ENCODE data around the gene LAMA2.

LAMA2 gene

DNA sequence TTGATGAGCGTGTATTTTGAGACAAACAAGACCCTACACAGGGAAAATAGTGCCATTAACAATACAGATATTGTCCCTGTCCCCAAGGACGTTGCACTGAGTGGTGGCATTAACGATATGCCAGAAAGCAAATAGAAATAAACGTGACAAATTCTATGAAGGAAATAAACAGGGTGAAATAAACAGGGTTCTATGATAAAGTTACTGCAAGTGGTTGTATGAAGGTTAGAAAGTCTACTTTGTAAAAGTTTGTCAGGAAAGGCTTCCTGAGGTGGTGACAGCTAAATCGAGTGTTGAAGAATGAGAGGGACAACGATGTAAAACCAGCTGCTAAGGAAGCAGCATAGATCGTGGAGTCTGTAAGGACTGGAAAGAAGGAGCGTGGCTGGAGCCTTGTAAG is 380.2 kb downstream of the LAMA2 start:
- no peak for DNase-seq (ENCODE audit: low read depth)

DNA sequence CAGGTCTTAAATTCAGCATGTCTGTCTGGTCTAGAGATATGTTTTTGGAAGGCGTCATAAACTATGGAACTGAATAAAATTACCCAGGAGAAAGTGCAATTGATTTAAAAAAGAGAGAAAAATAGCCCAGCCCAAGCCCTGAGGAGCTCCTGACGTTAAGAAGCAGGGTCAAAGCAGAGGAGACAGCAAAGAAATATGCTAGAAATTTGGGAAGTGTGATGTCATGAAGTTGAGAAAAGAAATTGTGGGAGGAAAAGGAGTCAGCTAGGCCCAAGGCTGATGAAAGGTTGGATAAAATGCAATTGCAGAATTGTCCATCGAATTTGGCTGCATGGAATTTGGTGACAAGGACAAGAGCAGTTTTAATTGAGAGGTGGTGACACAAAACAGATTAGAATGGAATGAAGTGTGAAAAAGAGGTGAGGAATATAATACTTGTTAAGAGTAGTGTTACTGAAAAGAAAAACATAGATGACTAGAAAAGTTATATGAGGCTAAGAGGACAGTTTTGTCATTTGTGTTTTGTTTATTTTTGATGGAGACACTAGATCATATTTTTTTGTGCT is 381.6 kb downstream of the LAMA2 start:
- peak; percentile 9 for DNase-seq (ENCODE audit: low read depth)

DNA sequence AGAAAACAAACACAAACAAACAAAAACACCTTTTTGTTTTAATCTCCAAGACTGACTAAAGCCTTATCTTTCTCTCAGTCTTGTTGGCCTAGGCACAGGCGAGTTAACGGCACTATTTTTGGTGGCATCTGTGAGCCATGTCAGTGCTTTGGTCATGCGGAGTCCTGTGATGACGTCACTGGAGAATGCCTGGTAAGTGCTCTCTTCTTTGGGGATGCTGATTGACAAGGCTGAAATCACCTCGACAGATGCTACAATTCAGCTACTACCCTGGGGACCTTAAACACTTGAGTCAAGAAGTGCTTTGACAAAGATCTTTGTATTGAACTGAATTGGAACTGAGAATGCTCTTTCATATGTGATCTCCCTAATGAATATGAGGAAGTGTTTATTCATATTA is 384.1 kb downstream of the LAMA2 start:
- DNase-seq (ENCODE audit: low read depth): no peak

DNA sequence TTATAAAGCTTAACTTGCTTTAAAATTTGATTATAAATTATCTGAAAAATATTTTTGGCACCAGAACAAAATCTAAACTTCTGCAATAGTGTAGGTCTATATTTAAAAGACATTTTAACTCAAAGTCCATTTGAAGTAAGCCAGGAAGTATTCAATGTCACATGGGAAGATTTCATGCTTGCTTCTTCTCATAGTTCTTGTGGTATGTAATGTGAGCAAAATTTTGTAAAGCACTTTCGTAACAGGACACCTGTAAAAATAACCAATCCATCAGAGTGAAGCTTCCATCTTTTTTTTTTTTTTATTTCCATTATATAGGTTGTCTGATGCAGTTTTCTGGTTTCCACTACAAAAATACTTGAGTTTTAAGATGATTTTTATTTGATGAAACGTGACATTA is 386.1 kb downstream of the LAMA2 start:
- no peak for DNase-seq (ENCODE audit: low read depth)

DNA sequence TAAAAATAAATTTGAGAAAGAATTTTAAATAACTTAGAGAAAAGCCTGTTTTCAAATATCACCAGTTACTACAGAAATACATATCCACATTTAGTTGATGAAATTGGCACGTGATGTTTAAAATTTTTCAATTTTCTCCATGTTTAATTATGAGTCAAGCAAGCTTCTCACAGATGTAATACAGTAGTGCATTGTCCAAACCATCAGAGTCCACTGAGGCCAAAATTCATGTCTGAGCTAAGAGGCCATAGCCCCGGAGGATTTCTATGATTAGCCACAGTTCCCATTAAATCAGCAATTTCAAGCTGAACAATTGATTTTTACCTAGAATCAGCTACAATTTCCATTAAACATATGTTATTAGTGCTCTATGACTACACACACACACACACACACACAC is 387.0 kb downstream of the LAMA2 start:
- no peak for DNase-seq (ENCODE audit: low read depth)

DNA sequence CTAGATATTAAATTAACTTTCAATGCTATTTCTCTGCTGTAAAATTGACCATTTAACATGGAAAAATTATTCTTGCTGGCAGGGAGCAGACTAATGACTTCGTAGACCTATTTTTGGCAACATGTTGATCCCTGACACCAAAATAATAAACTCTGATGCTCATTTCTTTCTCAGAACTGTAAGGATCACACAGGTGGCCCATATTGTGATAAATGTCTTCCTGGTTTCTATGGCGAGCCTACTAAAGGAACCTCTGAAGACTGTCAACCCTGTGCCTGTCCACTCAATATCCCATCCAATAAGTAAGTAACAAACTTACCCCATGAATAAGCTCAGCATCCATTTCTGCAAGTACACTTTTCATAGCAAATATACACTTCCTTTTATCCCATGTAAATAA is 387.5 kb downstream of the LAMA2 start:
- DNase-seq (ENCODE audit: low read depth): no peak

DNA sequence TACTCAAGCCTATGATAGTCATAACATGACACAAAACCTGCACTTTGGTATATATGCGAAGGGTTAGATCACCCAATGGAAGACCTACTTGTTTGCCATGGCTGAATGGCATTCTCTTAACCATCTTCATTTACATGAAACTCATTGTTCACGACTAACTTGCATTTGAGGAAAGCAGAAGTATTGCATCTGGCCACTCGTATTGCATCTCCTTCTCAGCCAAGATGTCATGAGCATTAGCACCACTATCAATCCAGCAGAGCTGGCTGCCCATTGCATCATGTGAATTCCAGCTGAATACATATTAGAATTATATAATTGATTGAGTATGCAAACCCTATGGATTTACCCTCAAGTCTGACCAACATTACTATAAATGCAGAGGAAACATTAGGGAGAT is 390.2 kb downstream of the LAMA2 start:
- no peak for DNase-seq (ENCODE audit: low read depth)

DNA sequence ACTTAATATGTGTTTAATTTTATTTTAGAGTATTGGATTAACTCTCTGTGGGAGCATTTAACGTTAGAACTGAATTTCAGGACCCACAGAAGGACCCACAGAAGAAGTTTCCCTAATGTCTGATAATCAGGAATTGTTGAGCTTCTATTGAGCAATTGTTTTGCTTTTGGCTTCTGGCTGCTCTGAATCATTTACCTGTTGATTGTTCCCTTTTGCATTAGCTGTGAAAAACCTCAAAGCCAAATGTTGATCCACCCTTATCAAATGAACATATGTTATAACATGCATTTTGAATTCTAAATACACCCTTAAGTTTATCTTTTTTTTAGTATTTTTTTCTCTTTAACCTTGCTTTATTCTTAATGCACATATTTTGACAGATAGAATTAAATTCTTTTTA is 393.5 kb downstream of the LAMA2 start:
- no peak for DNase-seq (ENCODE audit: low read depth)

DNA sequence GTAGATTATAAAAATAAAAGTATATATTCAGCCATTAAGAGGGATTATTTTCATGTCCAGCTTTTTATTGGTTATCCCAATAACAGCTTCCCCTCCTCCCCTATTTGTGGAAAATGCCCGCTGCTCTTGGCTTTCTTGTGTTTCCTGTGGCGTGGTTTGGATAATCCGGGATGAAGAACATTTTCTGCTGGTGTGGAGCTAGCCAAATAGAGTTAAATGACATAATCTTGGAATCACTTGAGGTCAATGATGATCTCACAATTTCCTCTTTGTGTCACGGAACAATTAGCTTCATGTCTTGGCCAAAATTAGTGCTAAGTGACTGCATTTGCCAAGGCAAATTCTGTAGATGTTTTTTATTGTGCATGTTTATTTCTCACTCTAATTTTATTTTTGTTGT is 394.0 kb downstream of the LAMA2 start:
- no peak for DNase-seq (ENCODE audit: low read depth)

DNA sequence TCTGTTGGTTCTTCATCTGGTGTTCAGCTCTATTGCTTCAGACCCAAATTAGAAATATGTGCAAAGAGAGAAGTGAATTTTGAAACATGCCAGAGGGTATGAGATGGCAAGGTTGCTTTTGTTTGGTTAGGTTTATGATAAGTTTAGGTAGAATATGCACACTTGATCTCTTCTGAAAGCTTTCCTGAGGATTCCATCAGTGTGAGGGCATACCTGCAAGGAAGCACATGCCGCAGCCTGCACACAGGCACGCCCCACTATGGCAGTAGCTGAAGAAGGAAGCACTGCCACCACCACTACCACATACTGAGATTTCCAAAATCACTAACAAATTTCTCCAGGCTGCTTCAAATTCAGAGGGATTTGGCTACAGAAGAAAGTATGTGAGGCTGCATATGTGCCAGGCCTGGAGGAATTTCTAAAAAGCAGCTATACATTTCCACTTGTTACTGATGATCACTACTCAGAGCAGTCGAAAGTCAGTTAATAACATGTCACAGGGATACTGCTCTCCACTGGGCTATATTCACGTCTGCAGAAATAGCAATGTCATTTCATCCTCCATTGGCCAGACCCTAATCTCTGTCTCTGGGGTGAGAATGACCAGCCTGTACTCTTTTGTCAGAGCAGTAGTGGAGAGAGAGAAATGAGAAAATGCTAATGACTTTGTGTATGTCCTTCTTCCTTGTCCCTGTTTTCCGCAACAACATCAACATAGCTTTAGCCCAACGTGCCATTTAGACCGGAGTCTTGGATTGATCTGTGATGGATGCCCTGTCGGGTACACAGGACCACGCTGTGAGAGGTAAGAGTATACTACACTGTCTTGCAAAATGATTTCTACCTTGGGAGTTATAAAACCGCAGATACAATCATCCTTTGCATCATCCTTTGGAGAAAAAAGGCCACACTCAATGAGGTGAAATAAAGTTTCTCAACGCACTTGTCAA is 396.7 kb downstream of the LAMA2 start:
- DNase-seq (ENCODE audit: low read depth): no peak

DNA sequence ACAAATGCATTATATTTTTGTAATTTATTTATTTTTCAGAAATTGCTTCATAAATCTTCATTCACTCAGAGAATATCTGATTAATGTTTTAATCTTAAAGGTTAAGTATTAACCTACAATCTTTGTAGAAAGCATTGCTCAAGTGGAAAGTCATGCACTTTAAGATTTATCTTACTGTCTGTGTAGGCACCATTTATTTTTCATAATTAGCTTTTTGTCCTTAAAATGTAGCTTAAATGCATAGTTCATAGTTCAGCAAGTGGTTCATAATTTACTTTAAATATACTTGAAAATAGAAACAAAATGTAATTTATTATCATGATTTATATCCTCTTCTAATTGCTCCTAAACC is 397.3 kb downstream of the LAMA2 start:
- no peak for DNase-seq (ENCODE audit: low read depth)

DNA sequence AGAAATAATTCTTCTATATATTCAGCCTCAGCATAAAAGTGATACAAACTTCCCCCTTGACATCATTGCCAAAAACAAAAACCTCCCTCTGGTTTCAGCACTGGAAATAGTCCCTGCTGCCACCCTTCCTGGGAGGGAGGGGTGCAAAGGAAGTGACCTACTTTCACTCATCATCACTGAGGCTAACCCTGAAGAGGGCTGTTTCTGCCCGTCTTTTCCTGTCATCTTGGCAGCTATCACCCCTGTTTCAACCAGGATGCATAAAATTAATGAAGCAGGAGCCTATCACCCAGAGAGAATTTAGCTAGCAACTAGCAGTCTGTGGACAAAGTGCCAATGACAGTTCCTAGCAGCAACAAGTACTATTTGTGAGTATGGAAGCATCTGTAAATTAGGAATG is 397.8 kb downstream of the LAMA2 start:
- no peak for DNase-seq (ENCODE audit: low read depth)

DNA sequence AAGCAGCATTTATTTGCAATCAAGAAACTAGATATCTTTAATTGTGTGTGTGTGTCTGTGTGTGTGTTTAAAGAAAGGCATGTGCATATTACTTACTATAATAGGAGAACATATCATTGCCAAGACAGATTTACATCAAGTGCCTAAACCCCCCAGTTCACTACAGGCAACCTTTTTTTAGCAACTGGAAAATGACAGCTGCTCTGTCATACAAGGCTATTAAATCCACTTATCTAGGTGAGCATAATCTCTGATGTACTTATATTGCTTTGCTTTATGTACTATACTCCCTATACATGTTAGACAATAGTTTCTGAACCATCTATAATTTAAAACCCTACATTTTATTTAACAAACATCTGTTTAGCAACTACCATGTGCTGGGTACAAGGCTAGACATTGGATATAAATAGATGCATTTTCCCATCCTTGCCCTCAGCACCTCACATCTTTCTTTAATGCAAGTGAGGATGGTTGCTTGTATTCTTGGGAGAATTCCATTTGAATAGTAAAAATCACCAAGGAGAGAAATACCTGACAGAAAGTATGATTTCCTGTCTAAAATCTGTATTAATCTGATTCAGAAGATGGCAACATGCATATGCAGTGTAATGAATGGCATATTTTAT is 398.3 kb downstream of the LAMA2 start:
- DNase-seq (ENCODE audit: low read depth): no peak

DNA sequence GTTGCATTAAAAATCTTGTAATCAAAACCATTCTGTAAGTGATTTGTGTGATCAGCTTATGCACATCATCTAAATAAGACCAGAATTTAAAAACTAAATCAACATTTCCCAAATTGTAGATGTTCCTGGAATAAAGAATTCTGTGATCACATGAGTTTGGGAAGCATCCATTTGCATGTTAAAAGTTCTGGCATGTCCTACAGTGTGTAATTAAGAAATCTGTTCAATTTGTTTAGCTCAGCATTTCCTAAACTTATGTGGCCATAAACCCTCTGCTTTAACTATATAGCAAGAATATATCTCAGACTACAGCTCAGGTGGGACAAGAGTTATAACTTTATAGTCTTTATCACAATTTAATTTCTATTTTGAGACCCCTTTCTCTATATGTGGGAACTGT is 399.1 kb downstream of the LAMA2 start:
- DNase-seq (ENCODE audit: low read depth): no peak

DNA sequence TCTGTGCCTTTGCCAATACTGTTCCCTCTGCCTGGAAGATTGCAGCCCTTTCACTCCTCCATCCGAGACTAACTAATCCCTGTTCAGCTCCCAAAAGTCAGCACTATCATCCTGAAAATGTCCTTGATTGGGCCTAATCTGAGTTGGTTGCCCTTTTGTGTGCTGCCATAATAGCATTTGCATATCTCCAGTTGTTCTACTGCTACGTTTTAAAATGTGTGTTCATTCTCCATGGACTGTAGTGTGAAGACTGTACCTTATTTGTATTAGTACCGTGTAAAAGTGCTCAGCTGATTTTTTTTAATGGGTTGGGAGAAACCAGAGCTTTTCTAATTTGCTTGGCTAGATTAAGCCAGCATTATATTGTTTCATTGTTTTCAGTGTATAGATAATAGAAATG is 401.3 kb downstream of the LAMA2 start:
- no peak for DNase-seq (ENCODE audit: low read depth)

DNA sequence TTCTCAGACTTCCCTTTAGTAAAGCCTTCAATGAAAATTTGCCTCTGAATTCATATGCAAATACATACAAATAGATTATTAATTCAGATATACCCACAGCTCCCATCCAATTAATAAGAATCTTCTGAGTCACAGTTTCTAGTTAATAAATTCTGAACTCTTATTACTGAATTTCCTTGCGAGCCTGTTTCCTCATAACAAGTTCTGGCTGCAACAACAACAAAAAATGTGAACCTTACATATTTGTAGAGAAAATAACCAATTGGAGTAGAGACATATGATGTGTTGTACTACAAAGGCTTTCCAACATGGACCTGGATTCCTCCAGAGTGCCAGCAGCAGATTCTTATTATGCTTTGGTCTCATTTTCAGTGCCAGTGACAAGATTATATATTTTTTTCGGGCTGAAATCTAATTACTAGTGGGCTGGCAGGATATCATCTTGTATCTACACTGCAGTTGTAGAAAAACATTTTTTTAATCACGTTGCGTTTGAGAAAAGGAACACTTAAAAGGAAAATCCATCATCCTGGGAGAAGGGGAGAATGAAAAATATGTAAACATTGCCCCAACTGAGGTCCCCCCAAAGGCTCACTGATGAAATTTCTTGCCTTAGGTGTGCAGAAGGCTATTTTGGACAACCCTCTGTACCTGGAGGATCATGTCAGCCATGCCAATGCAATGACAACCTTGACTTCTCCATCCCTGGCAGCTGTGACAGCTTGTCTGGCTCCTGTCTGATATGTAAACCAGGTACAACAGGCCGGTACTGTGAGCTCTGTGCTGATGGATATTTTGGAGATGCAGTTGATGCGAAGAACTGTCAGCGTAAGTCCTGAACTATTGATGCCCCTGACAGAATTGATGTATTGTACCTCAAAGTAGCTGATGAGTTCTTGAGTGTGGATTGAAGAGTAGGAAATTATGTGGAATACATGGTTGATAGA is 404.6 kb downstream of the LAMA2 start:
- DNase-seq (ENCODE audit: low read depth): no peak

DNA sequence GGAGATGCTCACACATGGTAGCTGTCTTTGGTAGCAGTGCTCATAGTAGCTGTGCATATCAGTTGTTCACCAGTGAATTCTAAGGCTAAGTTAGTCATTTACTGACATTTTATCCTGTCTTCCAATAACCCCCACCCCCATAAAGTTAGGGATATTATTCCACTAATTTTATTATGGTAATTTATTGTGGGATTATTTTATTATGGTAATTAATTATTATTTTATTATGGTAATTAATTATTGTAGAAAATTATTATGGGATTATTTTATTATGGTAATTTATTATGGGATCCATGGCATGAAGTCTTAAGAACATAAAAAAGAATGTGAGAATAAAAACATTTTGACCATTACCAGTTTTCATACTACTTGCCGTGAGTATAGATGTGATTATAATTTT is 406.5 kb downstream of the LAMA2 start:
- no peak for DNase-seq (ENCODE audit: low read depth)

DNA sequence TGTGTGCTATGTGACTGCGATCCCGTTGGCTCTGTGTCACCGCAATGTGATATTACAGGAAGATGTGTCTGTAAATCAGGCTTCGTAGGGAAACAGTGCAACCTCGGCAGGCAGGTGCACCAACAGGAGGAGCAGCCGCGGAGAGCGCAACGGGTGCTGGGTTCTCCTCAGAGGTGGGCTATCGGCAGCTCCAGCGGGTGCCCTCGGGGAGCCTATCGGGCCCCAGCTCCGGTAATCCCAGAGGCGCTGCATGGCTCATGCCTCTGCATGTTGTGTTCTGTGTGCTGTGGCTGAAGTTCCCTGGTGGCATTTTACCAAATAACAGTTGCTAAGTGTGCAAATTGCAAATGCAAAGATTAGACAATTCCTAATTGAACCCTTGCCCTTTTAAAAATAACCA is 409.9 kb downstream of the LAMA2 start:
- no peak for DNase-seq (ENCODE audit: low read depth)

DNA sequence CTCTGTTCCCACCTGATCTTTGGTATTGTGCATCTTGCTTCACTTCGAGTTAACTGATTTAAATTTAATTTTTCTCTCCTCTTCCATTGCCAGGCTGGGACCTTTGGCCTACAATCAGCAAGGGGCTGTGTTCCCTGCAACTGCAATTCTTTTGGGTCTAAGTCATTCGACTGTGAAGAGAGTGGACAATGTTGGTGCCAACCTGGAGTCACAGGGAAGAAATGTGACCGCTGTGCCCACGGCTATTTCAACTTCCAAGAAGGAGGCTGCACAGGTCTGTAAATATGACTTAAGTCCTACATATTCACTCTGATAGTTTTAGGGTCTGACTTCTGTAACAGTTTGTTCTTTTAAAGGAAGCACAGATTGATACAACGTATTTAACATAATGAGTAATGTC is 414.7 kb downstream of the LAMA2 start:
- DNase-seq (ENCODE audit: low read depth): no peak

DNA sequence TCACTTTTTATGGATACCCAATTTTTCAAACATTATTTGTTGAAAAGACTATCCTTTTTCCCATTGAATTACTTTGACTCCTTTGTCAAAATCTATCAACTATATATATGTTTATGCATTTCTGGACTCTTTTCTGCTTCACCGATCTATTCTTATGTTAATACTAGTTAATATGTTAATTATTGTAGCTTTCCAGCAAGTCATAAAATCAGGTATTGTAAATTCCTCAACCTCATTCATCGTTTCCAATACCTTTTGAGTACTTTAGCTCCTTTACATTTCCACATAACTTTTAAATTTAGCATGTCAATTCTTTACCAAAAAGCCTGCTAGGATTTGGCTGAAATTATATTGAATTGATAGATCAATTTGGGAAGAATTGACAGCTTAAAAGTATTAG is 419.7 kb downstream of the LAMA2 start:
- no peak for DNase-seq (ENCODE audit: low read depth)

DNA sequence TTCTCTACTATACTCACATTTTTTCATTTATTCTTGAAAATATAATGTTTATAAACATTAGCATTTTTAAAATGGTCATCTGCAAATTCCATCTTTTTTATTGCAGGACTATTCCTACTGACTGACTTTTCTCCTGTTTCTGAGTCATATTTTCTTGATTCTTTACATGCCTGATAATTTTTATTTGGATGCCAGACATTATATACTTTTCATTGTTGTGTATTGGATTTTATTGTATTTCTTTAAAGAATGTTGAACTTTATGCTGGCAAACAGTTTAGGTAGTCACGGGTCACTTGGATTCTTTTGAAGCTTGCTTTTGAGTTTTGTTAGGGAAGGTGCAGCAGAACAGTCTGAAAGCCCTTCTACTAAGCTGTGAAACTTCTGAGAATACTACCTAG is 423.9 kb downstream of the LAMA2 start:
- no peak for DNase-seq (ENCODE audit: low read depth)

DNA sequence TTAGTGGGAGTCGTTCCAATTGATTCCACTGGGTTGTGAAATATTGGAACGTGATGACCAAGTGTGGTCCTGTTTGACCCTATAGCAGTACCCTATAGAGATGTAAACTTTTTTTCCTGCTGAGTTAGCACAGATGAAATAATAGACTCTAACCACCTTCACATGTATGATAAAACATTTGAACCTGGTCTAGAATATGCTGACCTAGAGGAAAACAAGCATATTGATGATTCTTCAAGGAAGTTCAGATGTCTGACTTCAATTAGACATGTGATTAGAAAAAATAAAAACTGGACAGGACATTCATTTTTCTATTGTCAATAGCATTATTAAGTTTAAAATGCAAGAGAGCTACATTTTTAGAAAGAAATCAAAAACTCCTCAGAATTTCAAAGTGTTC is 424.9 kb downstream of the LAMA2 start:
- no peak for DNase-seq (ENCODE audit: low read depth)
